B cell (primary cell): Measurements from ENCODE around the gene LIN7A. TPM values are rescaled to one million over a fixed set of nuclear protein-coding genes. Genes with fewer than 3 reads are reported as not detected.

Source experiments
- ATAC-seq: fragments of 200-7000 bp; cut with Tn5 transposase; one replicate; pipeline ENCODE4 v1.10.0; 2021; ENCODE audit warnings: low read depth, mild to moderate bottlenecking, moderate number of reproducible peaks, moderate library complexity
- CTCF ChIA-PET: fragments of 350-600 bp; sonication (Branson Sonifier 250); formaldehyde crosslinking; loops from one replicate; lab custom pipeline; 2021; ENCODE audit warnings: antibody characterized with exemption, inconsistent platforms; lab: Charles Lee
- POLR2A ChIA-PET: fragments of 350-600 bp; sonication (Branson Sonifier 250); formaldehyde crosslinking; loops from one replicate; lab custom pipeline; 2021; ENCODE audit warnings: antibody characterized with exemption; lab: Charles Lee
- DNase-seq: peaks from one replicate; pipeline ENCODE4 v3.0.0; 2013
- H2AFZ ChIP-seq: 2 replicates; pipeline ENCODE4 v1.6.1; 2012; ENCODE audit warnings: mild to moderate bottlenecking, low read depth, low read length; ENCODE audit not compliant: insufficient read depth, poor library complexity, severe bottlenecking
- H3K27ac ChIP-seq, 2 donors: 1 replicate in 1 of 2; 2 replicates in 1 of 2; pipeline ENCODE4 v1.5.1; 2012 to 2013; ENCODE audit warnings: low read length in 2 of 2, mild to moderate bottlenecking in 2 of 2, moderate library complexity in 1 of 2
- H3K27me3 ChIP-seq, 4 experiments: fragments of 200-600 bp in 1 of 4; sonication (generic) in 1 of 4; replicated peaks in 1 of 4; 1 replicate in 2 of 4; 2 replicates in 2 of 4; pipeline versions ENCODE4 v1.6.1 to v1.7.0; 2013 to 2016; ENCODE audit warnings: low read length in 3 of 4, mild to moderate bottlenecking in 2 of 4, mixed read lengths in 1 of 4, moderate library complexity in 1 of 4; ENCODE audit not compliant: insufficient read depth in 4 of 4, control insufficient read depth in 3 of 4; ENCODE audit errors: control extremely low read depth in 1 of 4
- H3K36me3 ChIP-seq, 2 experiments: replicated peaks in 1 of 2; 1 replicate in 1 of 2; 2 replicates in 1 of 2; pipeline versions ENCODE4 v1.6.1 to v1.7.1; 2013; ENCODE audit warnings: low read length in 1 of 2; ENCODE audit not compliant: insufficient read depth in 2 of 2, control insufficient read depth in 1 of 2; ENCODE audit errors: control extremely low read depth in 1 of 2, extremely low read depth in 1 of 2
- H3K4me1 ChIP-seq, 2 donors: fragments of 200-600 bp in 1 of 2; sonication (generic) in 1 of 2; 1 replicate in 1 of 2; 2 replicates in 1 of 2; pipeline versions ENCODE4 v1.5.1 to v1.6.1; 2013 to 2017; ENCODE audit warnings: low read length in 2 of 2; ENCODE audit not compliant: control insufficient read depth in 2 of 2, insufficient read depth in 2 of 2
- H3K4me2 ChIP-seq: replicated peaks from 2 replicates; pipeline ENCODE3; 2012; ENCODE audit warnings: mild to moderate bottlenecking, low read depth, low read length; ENCODE audit not compliant: poor library complexity, severe bottlenecking
- H3K4me3 ChIP-seq, 5 experiments: fragments of 200-600 bp in 1 of 5; sonication (generic) in 1 of 5; 1 replicate in 3 of 5; 2 replicates in 2 of 5; pipeline versions ENCODE4 v1.5.1 to v1.7.0; 2011 to 2016; ENCODE audit warnings: low read length in 4 of 5, mild to moderate bottlenecking in 4 of 5, low read depth in 2 of 5, control low read depth in 1 of 5, moderate library complexity in 1 of 5; ENCODE audit not compliant: insufficient read depth in 1 of 5; ENCODE audit errors: control extremely low read depth in 1 of 5, extremely low read depth in 1 of 5
- H3K79me2 ChIP-seq: fragments of 200-600 bp; sonication (generic); one replicate; pipeline ENCODE4 v1.6.0; 2016; ENCODE audit warnings: low read length; ENCODE audit not compliant: control insufficient read depth, insufficient read depth
- H3K9ac ChIP-seq: fragments of 200-600 bp; sonication (generic); 2 replicates; pipeline ENCODE4 v1.6.1; 2017; ENCODE audit warnings: mild to moderate bottlenecking, low read length, moderate library complexity
- H3K9me3 ChIP-seq, 3 donors: one replicate each; pipeline versions ENCODE4 v1.6.1 to v1.7.1; 2013; ENCODE audit warnings: low read length in 2 of 3; ENCODE audit not compliant: control insufficient read depth in 2 of 3, insufficient read depth in 1 of 3; ENCODE audit errors: control extremely low read depth in 1 of 3
- H4K20me1 ChIP-seq: 2 replicates; pipeline ENCODE4 v1.6.0; 2012; ENCODE audit warnings: mild to moderate bottlenecking, low read length; ENCODE audit not compliant: insufficient read depth, control insufficient read depth, poor library complexity, severe bottlenecking
- H3K27ac Mint-ChIP-seq: one replicate; pipeline ENCODE4 v1.8.0; 2021; ENCODE audit warnings: mixed read lengths
- H3K27me3 Mint-ChIP-seq: one replicate; pipeline ENCODE4 v1.8.0; 2021; ENCODE audit warnings: mixed read lengths
- H3K4me1 Mint-ChIP-seq: one replicate; pipeline ENCODE4 v1.8.0; 2021; ENCODE audit warnings: mixed read lengths
- H3K4me3 Mint-ChIP-seq: one replicate; pipeline ENCODE4 v1.8.0; 2021; ENCODE audit warnings: mixed read lengths
- H3K9me3 Mint-ChIP-seq: one replicate; pipeline ENCODE4 v1.8.0; 2022; ENCODE audit warnings: mixed read lengths; ENCODE audit not compliant: insufficient read depth
- EZH2 ChIP-seq: IDR thresholded peaks from 2 replicates; pipeline ENCODE4 v1.6.1; 2012; ENCODE audit warnings: borderline replicate concordance, low read depth, mild to moderate bottlenecking, moderate library complexity, low read length; ENCODE audit not compliant: insufficient read depth, poor library complexity, severe bottlenecking
- WGBS: methylation state at CpG from one replicate; pipeline ENCODE4 v1.1.5; 2013; ENCODE audit warnings: missing lambda C conversion rate; ENCODE audit not compliant: insufficient coverage; 5-methylcytosine and 5-hydroxymethylcytosine counted together
- intact Hi-C: fragments of 100-400 bp; cut with micrococcal nuclease; formaldehyde crosslinking; loops from one replicate; pipeline ENCODE4 v1.10.0; 2022
- polyA plus RNA-seq: library from polyadenylated mRNA; depleted of rRNA; stranded (reverse); fragments of >200 nt; gene quantifications from 2 replicates; pipeline ENCODE4 v1.2.3, GENCODE V29; 2012
- total RNA-seq, 2 donors: library from RNA; stranded (reverse); fragments of 120-200 nt in 1 of 2; gene quantifications; 1 replicate in 1 of 2; 2 replicates in 1 of 2; pipeline versions ENCODE4 v1.2.3 to v1.2.4, GENCODE V29; 2013 to 2022
- TF ChIP-seq, protein P1 (sequence below): fragments of 200-600 bp; IDR thresholded peaks from one replicate; pipeline ENCODE4 v1.8.0; 2022; ENCODE audit warnings: antibody characterized with exemption, mild to moderate bottlenecking

Gene LIN7A
- total and polyA plus RNA-seq, 2 donors (not counting 1 experiment from before 2014, with no cell fraction given): 0.10 TPM; not detected in 1

DNA sequence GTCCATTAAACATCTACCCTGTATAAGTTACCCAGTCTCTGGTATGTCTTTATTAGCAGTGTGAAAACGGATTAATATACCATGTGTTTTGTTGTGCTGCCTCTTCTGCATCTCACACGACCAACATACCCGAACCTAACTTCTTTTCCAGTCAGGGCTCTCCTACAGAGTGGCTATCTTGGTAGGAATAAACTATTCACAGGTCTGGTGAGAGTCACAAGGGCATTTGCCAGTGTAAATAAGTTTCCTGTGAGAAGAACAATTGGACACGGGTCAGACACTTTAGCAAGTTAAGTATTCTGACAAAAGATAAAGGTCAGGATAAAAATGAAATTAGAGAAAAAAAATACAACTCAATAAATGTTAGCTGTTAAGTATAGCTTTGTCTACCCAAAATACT, 160.1 kb downstream of the LIN7A start:
- Mint-ChIP-seq H3K27ac (no peak overlapping the region), H3K9me3 (peaks cover 3% of the 10 kb centered on the region), H3K4me3 (no peak overlapping the region), H3K27me3 (no peaks in the 10 kb centered on the region), H3K4me1 (no peaks in the 10 kb centered on the region)
- TF ChIP-seq, protein P1, sequence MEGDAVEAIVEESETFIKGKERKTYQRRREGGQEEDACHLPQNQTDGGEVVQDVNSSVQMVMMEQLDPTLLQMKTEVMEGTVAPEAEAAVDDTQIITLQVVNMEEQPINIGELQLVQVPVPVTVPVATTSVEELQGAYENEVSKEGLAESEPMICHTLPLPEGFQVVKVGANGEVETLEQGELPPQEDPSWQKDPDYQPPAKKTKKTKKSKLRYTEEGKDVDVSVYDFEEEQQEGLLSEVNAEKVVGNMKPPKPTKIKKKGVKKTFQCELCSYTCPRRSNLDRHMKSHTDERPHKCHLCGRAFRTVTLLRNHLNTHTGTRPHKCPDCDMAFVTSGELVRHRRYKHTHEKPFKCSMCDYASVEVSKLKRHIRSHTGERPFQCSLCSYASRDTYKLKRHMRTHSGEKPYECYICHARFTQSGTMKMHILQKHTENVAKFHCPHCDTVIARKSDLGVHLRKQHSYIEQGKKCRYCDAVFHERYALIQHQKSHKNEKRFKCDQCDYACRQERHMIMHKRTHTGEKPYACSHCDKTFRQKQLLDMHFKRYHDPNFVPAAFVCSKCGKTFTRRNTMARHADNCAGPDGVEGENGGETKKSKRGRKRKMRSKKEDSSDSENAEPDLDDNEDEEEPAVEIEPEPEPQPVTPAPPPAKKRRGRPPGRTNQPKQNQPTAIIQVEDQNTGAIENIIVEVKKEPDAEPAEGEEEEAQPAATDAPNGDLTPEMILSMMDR: no peak
- TF ChIP-seq EZH2: no peak
- Histone ChIP-seq H3K36me3 (no peaks in the 10 kb centered on the region), H2AFZ (no peak overlapping the region), H3K27ac (no peak overlapping the region), H3K4me3 (no peak overlapping the region), H3K9ac (no peak overlapping the region), H3K9me3 (no peaks in the 10 kb centered on the region), H3K4me2 (no peak overlapping the region), H3K27me3 (no peaks in the 10 kb centered on the region), H3K79me2 (no peaks in the 10 kb centered on the region), H4K20me1 (no peaks in the 10 kb centered on the region), H3K4me1 (no peaks in the 10 kb centered on the region)
- POLR2A ChIA-PET: no interaction called here
- intact Hi-C loops: no loop called here
- DNase-seq (no peak), ATAC-seq (no peak)
- WGBS: no CpG with 5 or more reads among the region's 4 CpGs
- CTCF ChIA-PET: no interaction called here

DNA sequence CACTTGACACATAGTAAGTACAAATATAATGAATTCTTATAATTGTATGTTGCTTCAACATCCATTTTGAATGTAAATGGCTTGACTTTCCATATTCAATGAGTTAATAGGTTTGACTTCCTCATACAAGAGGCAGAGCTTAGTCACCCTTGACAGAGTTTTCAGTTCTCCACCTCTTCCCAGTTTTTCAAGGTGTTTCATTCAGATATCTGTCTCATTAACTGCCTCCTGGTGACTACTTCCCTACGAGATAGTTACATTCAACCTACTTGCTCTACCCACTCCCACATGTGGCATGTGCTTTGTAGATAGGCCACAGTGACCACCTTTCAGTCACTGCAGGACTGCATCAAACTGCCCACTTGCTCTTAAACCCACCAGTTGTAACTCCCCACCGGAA, 161.0 kb downstream of the LIN7A start:
- intact Hi-C loops: no loop called here
- Mint-ChIP-seq H3K9me3 (peaks cover 3% of the 10 kb centered on the region), H3K4me3 (no peak overlapping the region), H3K4me1 (no peaks in the 10 kb centered on the region), H3K27ac (no peak overlapping the region), H3K27me3 (no peaks in the 10 kb centered on the region)
- TF ChIP-seq, protein P1: no peak
- TF ChIP-seq EZH2: no peak
- DNase-seq: no peak
- H3K4me3 ChIP-seq: no peak overlapping the region
- H3K9me3 ChIP-seq: peaks cover 0 to 3% (median 0%) of the 10 kb centered on the region in 3 donors
- no peak for ATAC-seq
- no peak overlapping the region for H3K27ac ChIP-seq
- WGBS: 75% methylated on average over 1 of the region's 2 CpGs
- CTCF ChIA-PET: no interaction called here
- no peaks in the 10 kb centered on the region for H3K36me3 ChIP-seq
- H3K27me3 ChIP-seq: no peaks in the 10 kb centered on the region
- H3K79me2 ChIP-seq: no peaks in the 10 kb centered on the region
- no peak overlapping the region for H3K4me2 ChIP-seq
- no peak overlapping the region for H3K9ac ChIP-seq
- H2AFZ ChIP-seq: no peak overlapping the region
- POLR2A ChIA-PET: no interaction called here
- no peaks in the 10 kb centered on the region for H3K4me1 ChIP-seq
- no peaks in the 10 kb centered on the region for H4K20me1 ChIP-seq
